ENCODE data around the gene BAHCC1.

GRCh38 chr17:81417879-81418709 is 22.8 kb downstream of the BAHCC1 start:
- TF ChIP-seq CTCF (conservative IDR thresholded peaks at IDR 0.05 in 1 of 2, IDR thresholded peaks at IDR 0.05 in 1 of 2; ENCODE audit: low read depth in 1 of 2, low read length in 2 of 2) = no peak
- no peak for TF ChIP-seq EZH2 (IDR thresholded peaks at IDR 0.05; ENCODE audit: low read length, missing control alignments)
